ENCODE data around the gene PLEKHA4.

- TF ChIP-seq CTCF (IDR thresholded peaks at IDR 0.05) (no peak), POLR2A (IDR thresholded peaks at IDR 0.05) (no peak)
Measured at GRCh38 chr19:48852292-48852691, 16.1 kb downstream of the PLEKHA4 start.
